ENCODE measurements around the gene TRDN. TPM values are rescaled to one million over a fixed set of nuclear protein-coding genes. Genes with fewer than 3 reads are reported as not detected.

Gene TRDN
- total RNA-seq, 1 donor from 2014 or later = not detected

- no peaks in the 10 kb centered on the region for H3K4me1 ChIP-seq
- H3K4me3 ChIP-seq = no peak overlapping the region
- no peaks in the 10 kb centered on the region for H3K36me3 ChIP-seq
- no peaks in the 10 kb centered on the region for H3K27me3 ChIP-seq (ENCODE audit: low read depth)
- DNase-seq = no peak
- H3K9me3 ChIP-seq = no peaks in the 10 kb centered on the region
- ATAC-seq = no peak
- no peak for TF ChIP-seq CTCF (IDR thresholded peaks at IDR 0.05)
- H3K27ac ChIP-seq = no peak overlapping the region
- intact Hi-C loops (cut with DNase I) = no loop called here
These were observed 19.8 kb downstream of the TRDN start for GRCh38 chr6:123616942-123617341.

- no peaks in the 10 kb centered on the region for H3K27me3 ChIP-seq (ENCODE audit: low read depth)
- no peak overlapping the region for H3K27ac ChIP-seq
- H3K9me3 ChIP-seq = no peaks in the 10 kb centered on the region
- H3K4me1 ChIP-seq = no peaks in the 10 kb centered on the region
- H3K4me3 ChIP-seq = no peak overlapping the region
- ATAC-seq = no peak
- no peaks in the 10 kb centered on the region for H3K36me3 ChIP-seq
- no peak for TF ChIP-seq CTCF (IDR thresholded peaks at IDR 0.05)
- intact Hi-C loops (cut with DNase I) = no loop called here
- no peak for DNase-seq
These were observed 20.7 kb downstream of the TRDN start for GRCh38 chr6:123616016-123616415.

GRCh38 chr6:123610779-123611178, 26.0 kb downstream of the TRDN start:
- H3K36me3 ChIP-seq = no peaks in the 10 kb centered on the region
- no peak for TF ChIP-seq CTCF (IDR thresholded peaks at IDR 0.05)
- H3K4me1 ChIP-seq = no peaks in the 10 kb centered on the region
- intact Hi-C loops (cut with DNase I) = no loop called here
- H3K27me3 ChIP-seq (ENCODE audit: low read depth) = no peaks in the 10 kb centered on the region
- no peaks in the 10 kb centered on the region for H3K9me3 ChIP-seq
- no peak for ATAC-seq
- no peak overlapping the region for H3K4me3 ChIP-seq
- no peak for DNase-seq
- no peak overlapping the region for H3K27ac ChIP-seq

- ATAC-seq = no peak
- DNase-seq = no peak
- Histone ChIP-seq H3K9me3 (no peaks in the 10 kb centered on the region), H3K27ac (no peak overlapping the region), H3K27me3 (ENCODE audit: low read depth) (no peaks in the 10 kb centered on the region), H3K4me3 (no peak overlapping the region), H3K4me1 (no peaks in the 10 kb centered on the region), H3K36me3 (no peaks in the 10 kb centered on the region)
- TF ChIP-seq CTCF (IDR thresholded peaks at IDR 0.05) = no peak
- intact Hi-C loops (cut with DNase I) = no loop called here
These were observed 32.7 kb downstream of the TRDN start for GRCh38 chr6:123604067-123604466.

- Histone ChIP-seq H3K9me3 (no peaks in the 10 kb centered on the region), H3K4me3 (no peak overlapping the region), H3K4me1 (no peaks in the 10 kb centered on the region), H3K36me3 (no peaks in the 10 kb centered on the region), H3K27me3 (ENCODE audit: low read depth) (no peaks in the 10 kb centered on the region), H3K27ac (no peak overlapping the region)
- TF ChIP-seq CTCF (IDR thresholded peaks at IDR 0.05) = no peak
- DNase-seq (no peak), ATAC-seq (no peak)
- intact Hi-C loops (cut with DNase I) = no loop called here
These were observed 38.7 kb downstream of the TRDN start for GRCh38 chr6:123598011-123598410.

GRCh38 chr6:123594776-123595175, 42.0 kb downstream of the TRDN start:
- no peak for ATAC-seq
- Histone ChIP-seq H3K27me3 (ENCODE audit: low read depth) (no peaks in the 10 kb centered on the region), H3K36me3 (no peaks in the 10 kb centered on the region), H3K4me1 (no peaks in the 10 kb centered on the region), H3K4me3 (no peak overlapping the region), H3K27ac (no peak overlapping the region), H3K9me3 (no peaks in the 10 kb centered on the region)
- TF ChIP-seq CTCF (IDR thresholded peaks at IDR 0.05) = no peak
- intact Hi-C loops (cut with DNase I) = no loop called here
- no peak for DNase-seq
